ENCODE results near the gene PEAK1. TPM values are rescaled to one million over a fixed set of nuclear protein-coding genes. Genes with fewer than 3 reads are reported as not detected.

PEAK1 gene
- total RNA-seq, 1 experiment from 2014 or later, result 21.2 TPM

DNA sequence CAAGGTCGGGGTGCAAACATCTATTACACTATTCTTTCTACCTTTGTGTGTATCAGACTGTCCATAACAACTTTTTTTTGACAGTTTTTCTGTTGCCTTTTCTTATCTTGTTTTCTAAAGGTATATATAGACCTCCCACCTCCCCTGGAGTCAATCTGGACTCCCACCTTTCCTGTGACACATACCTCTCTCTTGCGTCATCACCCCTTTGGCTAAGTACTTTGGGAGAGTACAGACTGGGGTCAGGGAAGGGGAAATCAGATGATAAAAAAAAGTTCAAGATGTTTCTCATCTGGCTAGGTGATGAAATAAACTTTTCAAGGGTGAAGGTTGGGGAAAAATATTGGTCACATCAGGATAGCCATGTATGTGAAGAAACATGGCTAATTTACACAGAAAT, 366.2 kb downstream of the PEAK1 start:
- Histone ChIP-seq H3K23me2 (ENCODE audit: insufficient read length, low read depth, low read length, poor library complexity, severe bottlenecking) (no peaks in the 10 kb centered on the region), H2BK15ac (ENCODE audit: low read depth, low read length) (no peak overlapping the region), H2BK12ac (ENCODE audit: insufficient read length, low read depth, low read length) (no peak overlapping the region), H3T11ph (ENCODE audit: low read length) (no peak overlapping the region), H3K79me2 (ENCODE audit: insufficient read depth, low read length) (peaks cover 3% of the 10 kb centered on the region; the same call in 1 of the 2 replicates), H3K23ac (ENCODE audit: insufficient read length, low read depth, low read length) (no peak overlapping the region), H3K4me1 (ENCODE audit: insufficient read depth, low read length) (peaks cover 2% of the 10 kb centered on the region), H4K91ac (ENCODE audit: insufficient read length, low read depth, low read length) (no peak overlapping the region), H3K4me2 (ENCODE audit: insufficient read depth, insufficient read length, low read length) (no peak overlapping the region), H4K20me1 (ENCODE audit: control insufficient read depth, insufficient read depth, insufficient read length) (no peaks in the 10 kb centered on the region), H3K18ac (ENCODE audit: insufficient read length, low read depth, low read length) (no peak overlapping the region), H4K8ac (replicated peaks; ENCODE audit: insufficient read length, low read depth, low read length) (no peak overlapping the region), H3K14ac (ENCODE audit: insufficient read depth, low read length) (no peak overlapping the region), H3K4ac (ENCODE audit: low read depth, low read length) (no peak overlapping the region), H2AK5ac (ENCODE audit: insufficient read length, low read length) (no peak overlapping the region), H2BK5ac (ENCODE audit: insufficient read length, low read length) (no peak overlapping the region), H3K56ac (ENCODE audit: insufficient read length, low read depth, low read length) (no peak overlapping the region), H3K79me1 (ENCODE audit: insufficient read depth, low read depth, low read length, poor library complexity, severe bottlenecking) (peaks cover 3% of the 10 kb centered on the region), H2BK20ac (ENCODE audit: low read depth, low read length, poor library complexity, severe bottlenecking) (no peak overlapping the region), H2BK120ac (ENCODE audit: low read depth, low read length, poor library complexity, severe bottlenecking) (no peak overlapping the region), H3K9me3 (ENCODE audit: control insufficient read depth, low read depth, low read length) (no peaks in the 10 kb centered on the region), H4K5ac (ENCODE audit: insufficient read length, low read depth, low read length) (no peak overlapping the region), H3K9ac (ENCODE audit: extremely low read depth, insufficient read length, low read length) (no peak overlapping the region), H3K27me3 (ENCODE audit: insufficient read depth, low read length) (no peaks in the 10 kb centered on the region), H3K27ac (ENCODE audit: insufficient read length, low read depth, low read length) (no peak overlapping the region), H2AFZ (ENCODE audit: low read length) (no peak overlapping the region)
- Mint-ChIP-seq H3K4me1 (peaks cover 25 to 33% of the 10 kb centered on the region in 2 experiments), H3K36me3 (ENCODE audit: insufficient read depth in 1 of 3, low read depth in 3 of 3) (peaks cover 0 to 29% (median 28%) of the 10 kb centered on the region in 3 experiments; a peak in 6 of 7 replicates), H3K9me3 (no peaks in the 10 kb centered on the region), H3K4me3 (no peak overlapping the region), H3K27ac (peak overlapping the region in 1 of 3 experiments; percentile 85; a peak in 2 of 7 replicates), H3K27me3 (ENCODE audit: low read depth) (no peaks in the 10 kb centered on the region)
- no CpG with 5 or more reads among the region's 2 CpGs for WGBS (ENCODE audit: extremely low coverage, insufficient read length, low lambda C conversion rate)
- DNase-seq, result no peak
- TF ChIP-seq, protein P1, sequence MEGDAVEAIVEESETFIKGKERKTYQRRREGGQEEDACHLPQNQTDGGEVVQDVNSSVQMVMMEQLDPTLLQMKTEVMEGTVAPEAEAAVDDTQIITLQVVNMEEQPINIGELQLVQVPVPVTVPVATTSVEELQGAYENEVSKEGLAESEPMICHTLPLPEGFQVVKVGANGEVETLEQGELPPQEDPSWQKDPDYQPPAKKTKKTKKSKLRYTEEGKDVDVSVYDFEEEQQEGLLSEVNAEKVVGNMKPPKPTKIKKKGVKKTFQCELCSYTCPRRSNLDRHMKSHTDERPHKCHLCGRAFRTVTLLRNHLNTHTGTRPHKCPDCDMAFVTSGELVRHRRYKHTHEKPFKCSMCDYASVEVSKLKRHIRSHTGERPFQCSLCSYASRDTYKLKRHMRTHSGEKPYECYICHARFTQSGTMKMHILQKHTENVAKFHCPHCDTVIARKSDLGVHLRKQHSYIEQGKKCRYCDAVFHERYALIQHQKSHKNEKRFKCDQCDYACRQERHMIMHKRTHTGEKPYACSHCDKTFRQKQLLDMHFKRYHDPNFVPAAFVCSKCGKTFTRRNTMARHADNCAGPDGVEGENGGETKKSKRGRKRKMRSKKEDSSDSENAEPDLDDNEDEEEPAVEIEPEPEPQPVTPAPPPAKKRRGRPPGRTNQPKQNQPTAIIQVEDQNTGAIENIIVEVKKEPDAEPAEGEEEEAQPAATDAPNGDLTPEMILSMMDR (conservative IDR thresholded peaks at IDR 0.05), result no peak

All from H9 (cell line).